HG02884 (cell line): ENCODE data around the gene MTA1.

ENCODE experiments used
- ATAC-seq: cut with Tn5 transposase; IDR thresholded peaks from one replicate; pipeline ENCODE4 v1.9.1; 2021; ENCODE audit warnings: mild to moderate bottlenecking, moderate library complexity; ENCODE audit not compliant: unreplicated experiment

The MTA1 gene

DNA sequence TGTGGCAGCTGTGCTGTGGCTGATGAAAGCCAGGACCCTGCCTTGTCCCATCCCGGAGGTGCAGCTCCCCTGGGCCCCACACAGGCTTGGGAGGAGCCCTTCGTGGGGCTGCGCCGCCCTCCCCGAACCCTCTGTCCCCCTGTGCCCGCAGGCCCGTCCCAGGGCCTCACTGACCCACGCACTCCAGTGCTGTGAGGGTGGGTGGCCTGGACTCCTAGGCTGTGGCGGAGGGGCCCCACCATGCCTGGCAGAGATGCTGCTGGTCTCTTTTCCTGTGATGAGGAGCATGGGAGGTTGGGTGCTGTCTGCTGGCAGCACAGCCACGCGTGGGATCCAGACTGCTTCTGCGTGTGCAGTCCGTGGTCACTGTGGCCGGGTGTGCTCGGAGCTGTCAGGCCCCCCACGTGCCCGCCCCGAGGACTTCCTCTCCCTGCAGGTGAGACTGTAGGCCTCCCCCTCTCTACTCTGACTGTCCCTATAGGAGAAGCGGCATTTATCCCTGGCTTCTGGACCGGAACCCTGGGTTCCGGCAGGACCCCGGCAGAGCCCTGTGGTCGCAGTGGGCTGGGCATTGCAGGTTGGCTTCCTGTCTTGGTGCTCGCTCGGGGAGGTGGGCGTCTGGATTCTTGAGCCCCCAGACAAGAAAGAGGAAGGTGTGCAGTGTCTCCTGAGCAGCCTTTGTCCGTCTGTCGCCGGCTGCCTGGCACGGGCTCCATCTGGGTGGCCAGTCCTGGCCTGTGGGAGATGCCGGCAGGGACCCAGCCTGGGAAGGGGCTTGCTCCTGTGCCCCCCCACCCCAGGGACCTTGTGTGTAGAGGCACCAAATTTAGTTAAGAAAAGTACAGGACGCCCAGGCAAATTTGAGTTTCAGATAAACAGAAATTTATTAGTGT lies 2.3 kb downstream of the MTA1 start:
- no peak for ATAC-seq

DNA sequence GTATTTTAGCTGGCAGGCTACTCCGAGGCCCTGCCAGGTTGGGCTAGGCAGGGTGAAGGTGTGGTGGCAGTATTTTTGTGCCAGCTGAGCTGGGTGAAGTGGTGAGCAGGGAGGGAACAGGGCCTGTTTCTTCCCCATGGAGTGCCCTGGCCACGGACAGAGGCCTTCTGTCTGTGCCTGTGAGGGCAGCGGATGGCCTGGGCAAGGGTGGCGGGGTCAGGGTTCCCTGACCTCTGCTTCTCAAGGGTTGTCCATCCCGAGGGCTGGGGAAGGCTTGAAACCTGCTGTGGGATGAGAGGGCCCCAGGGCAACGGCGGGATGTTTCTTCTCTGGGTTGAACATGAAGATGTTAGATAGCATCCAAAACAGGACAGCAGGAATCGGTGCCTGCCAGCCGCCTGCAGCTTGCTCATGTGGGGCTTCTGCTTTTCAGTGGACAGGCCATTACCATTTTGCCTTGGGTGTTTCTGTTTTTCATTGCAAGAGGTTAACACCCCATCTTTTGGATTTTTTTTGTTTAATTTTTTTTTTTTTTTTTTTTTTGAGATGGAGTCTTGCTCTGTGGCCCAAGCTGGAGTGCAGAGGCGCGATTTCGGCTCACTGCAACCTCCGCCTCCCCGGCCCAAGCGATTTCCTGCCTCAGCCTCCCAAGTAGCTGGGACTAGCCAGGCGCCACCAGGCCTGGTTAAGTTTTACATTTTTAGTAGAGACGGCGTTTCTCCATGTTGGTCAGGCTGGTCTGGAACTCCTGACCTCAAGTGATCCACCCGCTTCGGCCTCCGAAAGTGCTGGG lies 3.3 kb downstream of the MTA1 start:
- ATAC-seq = no peak

GRCh38 chr14:105423488-105424195 lies 4.0 kb downstream of the MTA1 start:
- no peak for ATAC-seq

- ATAC-seq = no peak
These were observed 5.2 kb downstream of the MTA1 start for GRCh38 chr14:105424861-105425260.

DNA sequence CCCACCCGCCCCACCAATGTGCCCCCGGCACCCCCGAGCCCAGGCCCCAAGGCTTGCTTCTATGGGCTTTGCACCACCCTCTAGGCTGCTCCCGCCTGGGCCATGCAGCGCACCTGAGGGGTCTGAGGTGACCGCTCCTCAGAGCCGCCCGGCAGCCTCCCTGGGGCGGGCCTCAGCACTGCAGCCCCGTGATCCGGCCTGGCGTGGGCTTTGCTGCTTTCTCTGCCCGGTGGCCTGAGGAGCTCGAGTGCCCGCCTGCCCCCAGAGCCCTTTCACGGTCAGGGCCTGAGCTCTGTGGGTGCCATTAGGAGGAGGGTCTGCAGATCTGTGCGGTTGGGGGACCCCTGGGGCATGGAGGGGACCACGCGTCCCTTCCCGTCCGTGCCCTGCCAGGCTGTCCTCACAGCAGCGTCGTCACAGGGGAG lies 6.2 kb downstream of the MTA1 start:
- ATAC-seq = no peak

DNA sequence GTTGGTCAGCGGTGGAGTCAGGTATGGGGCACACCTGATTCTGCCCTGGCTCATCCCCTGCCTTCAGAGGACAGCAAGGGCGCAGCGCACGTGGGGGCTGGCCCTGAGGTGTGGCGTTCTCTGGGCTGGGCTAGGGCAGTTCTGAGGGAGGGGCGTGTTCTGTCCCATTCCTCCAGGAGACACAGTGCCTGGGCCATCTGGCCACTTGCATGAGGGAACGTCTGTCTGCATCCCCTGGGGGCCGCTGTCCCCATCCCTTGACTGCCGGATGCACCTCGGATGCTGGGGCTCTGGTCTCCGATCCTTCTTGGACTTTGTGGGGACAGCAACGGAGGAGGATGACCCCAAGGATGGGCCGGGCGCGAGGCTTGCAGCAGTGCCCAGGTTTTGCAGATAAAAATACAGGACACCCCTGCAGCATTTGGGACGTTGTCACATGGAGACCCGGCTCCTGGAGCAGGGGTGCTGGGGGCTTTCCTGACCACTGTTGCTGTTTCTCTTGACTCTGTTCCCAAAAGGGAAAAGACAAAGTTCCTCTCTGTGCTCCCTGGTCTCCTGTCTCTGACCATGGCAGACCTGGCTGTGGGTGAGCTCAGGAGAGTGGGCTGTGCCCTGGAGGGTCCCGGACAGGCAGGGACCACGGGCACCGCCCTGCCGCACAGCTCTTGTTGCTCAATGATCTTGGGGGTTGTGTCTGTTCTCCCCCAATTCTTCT lies 6.9 kb downstream of the MTA1 start:
- no peak for ATAC-seq

GRCh38 chr14:105427412-105427811 lies 7.8 kb downstream of the MTA1 start:
- no peak for ATAC-seq

DNA sequence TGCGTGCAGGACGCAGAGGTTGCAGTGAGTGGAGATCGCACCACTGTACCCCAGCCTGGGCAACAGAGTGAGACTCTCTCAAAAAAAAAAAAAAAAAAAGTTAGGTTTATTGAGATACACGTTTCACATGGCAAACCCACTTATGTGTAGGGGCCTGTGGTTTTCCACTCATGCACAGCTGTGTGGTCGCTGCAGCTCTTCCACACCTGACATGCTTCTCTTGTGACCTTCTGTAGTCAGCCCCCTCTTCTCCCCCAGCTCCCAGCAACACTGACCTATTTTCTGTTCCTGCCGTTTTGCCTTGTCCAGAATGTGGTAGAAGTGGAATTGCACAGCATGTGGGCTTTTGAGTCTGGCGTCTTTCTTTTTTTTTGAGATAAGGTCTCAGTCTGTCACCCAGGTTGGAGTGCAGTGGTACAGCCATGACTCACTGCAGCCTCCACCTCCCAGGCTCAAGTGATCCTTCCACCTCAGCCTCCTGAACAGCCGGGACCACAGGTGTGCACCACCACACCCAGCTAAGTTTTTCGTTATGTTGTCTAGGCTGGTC lies 8.4 kb downstream of the MTA1 start:
- ATAC-seq = no peak

DNA sequence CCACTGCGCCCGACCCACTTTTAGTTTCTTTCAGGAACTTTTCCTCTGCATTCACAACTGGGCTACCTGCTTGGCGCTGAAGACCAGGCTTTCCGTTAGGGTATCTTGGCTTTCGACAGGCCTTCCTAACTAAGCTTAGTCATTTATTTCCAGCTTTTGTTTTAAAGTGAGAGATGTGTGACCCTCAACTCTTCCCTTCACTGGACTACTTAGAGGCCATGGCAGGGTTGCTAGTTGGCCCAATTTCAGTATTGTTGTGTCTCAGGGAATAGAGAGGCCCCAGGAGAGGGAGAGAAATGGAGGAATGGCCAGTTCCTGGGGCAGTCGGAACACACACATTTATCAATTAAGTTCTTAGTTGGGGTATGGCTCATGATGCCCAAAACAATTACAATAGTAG lies 10.4 kb downstream of the MTA1 start:
- no peak for ATAC-seq

DNA sequence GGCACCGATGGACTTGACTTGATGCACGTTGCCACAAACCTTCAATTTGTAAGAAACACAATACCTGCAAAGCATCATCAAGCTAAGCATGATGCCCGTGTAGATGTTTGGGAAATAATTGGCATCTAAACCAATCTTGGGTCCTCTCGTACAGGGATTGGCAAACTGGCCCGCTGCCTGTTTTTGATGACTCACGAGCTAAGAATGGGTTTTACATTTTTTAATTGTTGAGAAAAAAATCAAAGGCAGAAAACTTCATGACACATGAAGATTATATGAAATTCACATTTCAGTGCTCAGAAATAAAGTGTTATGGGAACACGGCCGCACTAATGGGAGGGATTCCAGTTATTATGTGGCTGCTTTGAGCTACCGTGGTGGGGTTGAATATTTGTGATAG lies 10.9 kb downstream of the MTA1 start:
- no peak for ATAC-seq

DNA sequence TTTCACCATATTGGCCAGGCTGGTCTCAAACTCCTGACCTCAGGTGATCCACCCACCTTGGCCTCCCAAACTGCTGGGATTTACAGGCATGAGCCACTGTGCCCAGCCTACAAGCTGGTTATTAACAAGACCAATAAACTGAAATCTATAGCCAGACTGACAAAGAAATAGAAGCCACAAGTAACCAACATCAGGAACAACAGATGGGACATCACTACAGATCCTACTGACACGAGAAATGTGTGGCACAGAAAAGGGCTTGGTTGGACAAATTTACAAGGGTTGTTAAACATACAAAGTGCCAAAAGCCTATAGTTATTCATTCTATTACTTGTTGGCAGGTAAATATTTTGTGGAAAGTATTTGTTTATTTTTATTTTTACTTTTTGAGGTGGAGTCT lies 11.6 kb downstream of the MTA1 start:
- no peak for ATAC-seq

GRCh38 chr14:105432657-105433056 lies 13.0 kb downstream of the MTA1 start:
- no peak for ATAC-seq

GRCh38 chr14:105433161-105433605 lies 13.6 kb downstream of the MTA1 start:
- no peak for ATAC-seq

DNA sequence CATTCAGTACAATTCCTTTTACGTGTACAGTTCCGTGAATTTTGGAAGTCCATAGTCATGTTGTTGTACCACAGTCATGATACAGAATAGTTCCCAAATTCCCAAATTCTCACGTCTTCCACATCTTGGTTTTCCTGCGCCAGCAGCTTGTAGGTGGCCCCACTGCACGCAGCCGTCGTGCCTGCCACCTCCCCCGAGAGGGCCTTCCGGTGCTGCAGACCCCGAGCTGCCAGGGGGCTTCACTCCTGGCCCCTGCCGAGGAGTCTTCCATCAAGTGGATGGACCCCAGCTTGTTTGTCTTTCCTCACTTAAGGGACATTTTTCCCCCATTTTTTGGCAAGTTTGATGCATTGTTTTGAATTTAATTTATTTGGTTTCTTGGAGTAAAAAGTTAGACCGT lies 16.8 kb downstream of the MTA1 start:
- ATAC-seq = no peak

GRCh38 chr14:105436891-105437722 lies 17.5 kb downstream of the MTA1 start:
- ATAC-seq = no peak

DNA sequence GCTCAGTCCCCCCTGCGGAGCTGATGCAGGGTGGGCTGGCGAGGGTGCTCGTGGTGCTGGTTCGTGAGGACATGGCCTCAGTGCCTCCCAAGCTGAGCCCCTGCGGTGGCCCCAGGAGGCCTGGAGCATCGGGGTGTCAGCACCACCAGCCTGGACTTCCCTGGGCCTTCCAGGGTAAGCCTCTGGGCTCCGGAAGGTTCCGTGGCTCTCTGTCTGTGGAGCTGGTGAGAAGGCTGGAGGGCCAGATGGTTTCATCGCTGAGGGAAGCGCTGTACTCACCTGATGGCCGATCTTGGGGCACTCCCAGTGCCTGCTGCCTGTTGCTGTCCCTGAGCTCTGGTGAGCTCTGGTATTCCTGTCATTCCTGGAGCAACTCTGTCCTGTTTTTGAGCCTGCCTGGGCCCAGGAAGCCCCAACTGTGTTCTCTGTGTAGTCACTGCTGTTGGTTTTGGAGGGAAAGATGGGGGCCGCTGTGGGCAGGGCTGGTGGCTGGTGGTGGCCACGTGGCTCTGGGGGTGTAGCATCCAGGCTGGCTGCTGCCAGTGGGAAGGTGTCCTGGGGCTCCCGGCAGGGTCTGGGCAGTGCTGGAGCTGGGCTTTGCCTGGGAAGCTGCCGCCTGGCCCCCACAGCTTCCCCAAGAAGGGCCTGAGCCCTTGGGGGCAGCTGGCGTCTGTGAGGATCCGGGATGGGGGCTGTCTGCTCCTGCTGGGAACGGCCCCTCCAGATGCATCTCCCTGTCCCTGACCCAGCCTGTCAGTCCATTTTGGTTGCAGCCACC lies 18.3 kb downstream of the MTA1 start:
- no peak for ATAC-seq

- no peak for ATAC-seq
These were observed 19.6 kb downstream of the MTA1 start for GRCh38 chr14:105439179-105439578.

DNA sequence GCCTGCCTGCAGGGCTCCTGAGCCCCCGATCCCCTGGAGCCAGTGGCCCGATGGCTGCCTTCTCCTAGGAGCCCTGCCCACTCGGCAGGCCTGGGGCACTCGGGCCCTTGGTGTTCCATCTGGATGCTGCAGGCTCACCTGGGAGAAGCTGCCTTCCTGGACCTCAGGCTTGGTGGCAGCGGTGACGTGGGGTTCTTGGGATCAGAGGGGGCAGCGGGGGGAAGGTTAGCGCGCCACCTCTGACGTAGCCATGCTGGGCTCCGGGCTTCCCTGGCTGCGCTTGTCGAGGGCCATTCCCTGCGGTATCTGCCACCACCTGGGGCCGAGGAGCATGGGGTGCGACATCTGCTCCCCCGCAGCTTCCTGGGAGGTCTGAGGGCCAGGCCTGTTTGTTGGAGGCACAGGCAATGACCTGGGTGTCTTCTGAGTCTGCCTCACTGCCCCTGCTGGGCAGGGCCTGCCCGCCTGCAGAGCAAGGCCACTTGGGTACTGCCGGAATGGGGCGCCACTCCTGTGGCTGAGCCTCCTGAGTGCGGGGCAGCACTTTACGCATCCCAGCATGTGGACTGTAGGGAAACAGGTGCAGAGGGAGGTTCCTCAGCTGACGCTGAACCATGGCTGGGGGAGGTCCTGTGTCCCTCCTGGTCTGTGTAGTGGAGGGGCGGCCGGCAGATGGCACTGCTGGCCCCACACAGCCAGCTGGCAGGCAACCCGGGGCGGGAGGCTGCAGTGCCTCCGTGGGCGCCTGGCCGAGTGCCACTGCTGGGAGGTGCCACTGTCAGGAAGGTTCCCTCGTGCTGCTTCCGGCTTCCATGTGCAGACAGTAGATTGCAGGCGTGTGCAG lies 20.3 kb downstream of the MTA1 start:
- no peak for ATAC-seq
